Stimulated activated CD8-positive, alpha-beta memory T cell treated with anti-CD3 and anti-CD28 coated beads, Interleukin-4, amount 100 ng/mL, for 4 hours (primary cell): Measurements from ENCODE around the gene CAPS2.

ENCODE experiments used
- DNase-seq, 2 donors: peaks; one replicate each; pipeline ENCODE4 v3.0.0-alpha.2; 2020; ENCODE audit warnings: low read depth in 2 of 2, low spot score in 1 of 2

The CAPS2 gene

DNA sequence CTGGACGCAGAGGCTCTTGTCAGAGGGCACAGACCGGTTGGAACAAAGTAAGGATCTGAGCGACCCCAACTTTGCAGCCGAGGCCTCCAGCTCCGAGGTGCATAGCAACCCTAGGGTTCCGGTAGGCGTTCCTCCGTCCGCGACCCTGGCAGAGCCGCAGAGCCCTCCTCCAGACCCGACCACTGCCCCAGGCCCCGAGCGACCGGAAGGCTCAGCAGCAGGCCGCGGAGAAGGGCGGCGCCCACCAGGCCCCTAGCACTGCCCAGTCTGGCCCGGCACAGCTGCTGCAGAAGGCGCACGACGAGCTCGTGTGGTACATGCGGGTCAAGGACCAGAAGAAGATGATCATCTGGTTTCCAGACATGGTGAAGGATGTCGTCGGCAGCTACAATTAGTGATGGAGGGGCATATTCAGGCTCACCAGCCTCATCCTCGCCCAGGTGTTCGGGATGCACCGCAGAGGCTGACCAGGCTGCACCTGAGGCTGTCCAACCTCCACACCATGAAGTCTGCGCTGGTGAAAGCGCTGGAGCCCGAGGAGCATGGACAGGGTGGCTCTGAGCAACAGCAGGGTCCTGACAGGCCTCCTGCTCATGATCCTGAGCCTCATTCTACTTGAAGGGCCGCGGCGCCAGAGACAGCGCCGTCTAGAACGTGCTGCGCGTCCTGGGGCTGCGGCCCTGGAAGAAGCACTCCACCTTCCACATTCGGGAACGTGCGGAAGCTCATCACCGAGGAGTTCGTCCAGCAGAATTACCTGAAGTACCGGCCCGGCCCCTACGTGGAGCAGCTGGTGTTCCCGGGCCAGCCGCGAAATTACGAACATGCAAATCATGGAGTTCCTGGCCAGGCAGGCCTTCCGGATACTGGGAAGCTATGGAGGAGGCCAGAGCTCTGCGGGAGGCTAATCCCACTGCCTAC lies 24.5 kb downstream of the CAPS2 start:
- DNase-seq, result no peak

- DNase-seq, result no peak
These were observed 27.3 kb downstream of the CAPS2 start for GRCh38 chr12:75302781-75303180.

DNA sequence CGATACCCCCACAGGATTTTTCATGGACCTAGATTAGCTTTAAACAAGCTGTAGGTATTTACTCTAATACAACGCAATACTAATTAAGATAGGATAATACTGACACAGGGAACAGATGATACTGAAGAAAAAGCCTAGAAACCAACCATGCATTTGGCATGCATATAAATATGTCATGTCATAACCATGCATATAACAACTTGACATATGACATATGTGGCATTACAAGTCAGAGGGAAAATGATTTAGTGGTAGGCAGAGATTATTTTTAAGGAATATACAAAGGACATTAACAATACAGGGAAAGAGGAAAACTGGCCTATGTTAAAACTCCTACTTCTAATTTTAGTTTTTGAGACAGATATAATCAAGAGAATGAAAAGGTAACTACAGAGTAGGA lies 27.9 kb downstream of the CAPS2 start:
- DNase-seq, result no peak

DNA sequence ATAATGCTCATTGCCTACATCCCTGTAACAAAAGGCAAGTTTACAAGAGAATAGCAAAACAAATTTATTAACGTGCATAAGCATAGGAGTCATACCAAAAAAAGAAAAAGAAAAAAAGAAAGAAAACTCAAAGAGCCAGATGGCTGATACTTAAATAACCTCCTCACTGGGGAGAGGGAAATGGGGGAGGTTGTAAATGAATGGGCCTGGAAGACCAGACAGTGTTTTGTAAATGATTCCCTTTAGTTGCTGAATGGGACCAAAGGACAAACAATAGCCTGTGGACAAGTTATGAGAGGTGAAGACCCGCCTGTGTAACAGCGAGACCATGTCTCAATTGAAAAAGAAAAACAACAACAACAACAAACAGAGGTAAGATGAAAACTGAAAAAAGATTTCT lies 35.3 kb downstream of the CAPS2 start:
- no peak for DNase-seq

DNA sequence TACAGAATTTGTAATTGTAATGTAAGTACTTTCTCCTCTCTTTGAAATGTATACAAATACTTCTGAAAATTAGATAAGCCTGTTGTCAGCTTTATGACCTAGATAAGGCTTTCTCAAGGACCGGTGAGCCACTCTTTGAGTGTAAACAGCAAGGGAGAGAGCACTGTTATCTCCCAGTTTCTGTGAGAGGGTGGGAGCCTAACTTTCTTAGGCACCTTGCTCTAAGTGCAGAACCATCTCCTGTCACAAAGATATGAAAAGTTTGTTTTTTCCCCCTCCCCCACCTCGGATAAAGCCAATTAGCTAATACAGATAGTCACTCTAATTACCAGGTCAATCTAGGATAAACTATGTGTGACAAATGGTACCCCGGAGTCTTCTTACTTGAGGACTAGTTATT lies 35.8 kb downstream of the CAPS2 start:
- DNase-seq, result no peak

DNA sequence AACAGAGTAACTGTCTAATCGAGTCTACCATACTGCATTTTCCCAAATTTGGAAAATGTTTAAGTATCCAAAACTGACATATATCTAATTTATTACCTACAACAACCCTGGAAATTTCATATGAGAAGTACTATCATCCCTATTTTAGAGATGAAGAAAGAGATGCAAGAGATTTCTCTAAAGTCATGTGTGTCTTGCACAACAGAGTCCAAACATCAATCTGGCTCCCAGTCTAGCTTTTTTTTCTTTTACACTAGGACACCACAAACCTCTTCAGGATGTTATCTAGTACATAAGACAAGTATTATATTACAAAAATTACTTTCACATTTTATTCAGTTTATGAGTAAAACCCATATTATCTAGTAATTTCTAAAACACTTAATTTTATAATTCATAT lies 39.1 kb downstream of the CAPS2 start:
- DNase-seq, result no peak

- DNase-seq, result no peak
These were observed 40.4 kb downstream of the CAPS2 start for GRCh38 chr12:75289753-75290152.

- no peak for DNase-seq
These were observed 41.3 kb downstream of the CAPS2 start for GRCh38 chr12:75288860-75289259.

- no peak for DNase-seq
These were observed 54.4 kb downstream of the CAPS2 start for GRCh38 chr12:75275702-75276101.

DNA sequence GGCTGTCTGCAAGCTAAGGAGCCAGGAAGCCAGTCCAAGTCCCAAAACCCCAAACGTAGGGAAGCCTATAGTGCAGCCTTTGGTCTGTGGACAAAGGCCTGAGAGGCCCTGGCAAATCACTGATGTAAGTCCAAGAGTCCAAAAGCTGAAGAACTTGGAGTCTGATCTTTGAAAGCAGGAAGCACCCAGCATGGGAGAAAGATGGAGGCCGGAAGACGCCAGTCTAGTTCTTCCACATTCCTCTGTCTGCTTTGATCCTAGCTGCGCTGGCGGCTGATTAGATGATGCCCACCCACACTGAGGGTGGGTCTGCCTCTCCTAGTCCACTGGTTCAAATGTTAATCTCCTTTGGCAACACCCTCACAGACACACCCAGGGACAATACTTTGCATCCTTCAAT lies 58.5 kb downstream of the CAPS2 start:
- DNase-seq, result no peak

DNA sequence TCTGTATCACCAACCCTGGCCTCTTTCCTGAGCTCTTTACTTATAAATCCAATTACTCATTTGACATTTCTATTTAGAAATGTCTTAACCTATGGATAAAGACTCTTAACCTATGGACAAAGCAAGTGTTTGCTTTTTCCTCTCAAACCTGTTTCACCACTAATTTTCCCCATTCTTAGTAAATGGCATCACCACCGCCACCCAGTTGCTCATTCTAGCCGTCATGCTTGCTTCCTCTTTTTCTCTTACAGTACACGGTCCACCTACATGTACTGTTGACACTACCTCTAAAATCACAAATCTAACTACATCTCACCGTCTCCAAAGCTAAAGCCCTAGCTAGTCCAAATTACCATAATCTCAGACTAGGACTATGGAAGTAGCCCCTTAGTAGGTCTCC lies 60.0 kb downstream of the CAPS2 start:
- DNase-seq, result no peak

DNA sequence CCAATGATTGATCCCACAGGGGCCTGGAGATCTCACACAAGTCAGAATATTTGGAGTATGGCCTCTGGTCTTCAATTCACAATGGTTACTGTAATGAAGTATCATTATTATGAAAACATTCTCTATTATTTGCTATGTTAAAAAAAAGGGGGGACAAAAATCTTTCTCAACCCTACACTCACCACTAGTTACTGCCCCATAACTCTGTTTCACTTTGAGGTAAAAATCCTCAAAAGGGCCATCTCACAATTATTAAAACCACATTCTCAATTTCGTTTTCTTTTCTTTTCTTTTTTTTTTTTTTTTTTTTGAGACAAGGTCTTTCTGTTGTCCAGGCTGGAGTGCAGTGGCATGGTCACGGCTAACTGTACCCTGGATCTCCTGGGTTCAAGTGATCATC lies 60.9 kb downstream of the CAPS2 start:
- no peak for DNase-seq

DNA sequence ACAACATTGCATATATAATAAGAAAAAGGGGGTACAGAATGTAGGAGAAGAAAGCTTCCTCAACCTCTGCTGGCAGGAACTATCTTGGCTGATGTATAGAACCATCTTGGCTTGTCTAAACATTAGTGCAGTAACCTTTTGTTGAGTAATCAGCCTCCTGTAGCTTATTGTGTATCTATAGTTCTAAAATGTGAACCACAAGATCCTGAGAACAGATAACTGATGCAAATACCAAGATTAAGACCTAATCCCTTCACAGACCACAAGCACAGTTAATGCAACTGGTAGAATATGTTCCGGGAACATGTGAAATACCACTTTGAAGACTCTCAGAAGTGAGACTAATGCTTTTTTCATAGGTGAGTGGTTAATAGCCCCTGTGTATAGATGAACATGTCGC lies 69.8 kb downstream of the CAPS2 start:
- no peak for DNase-seq

GRCh38 chr12:75259143-75259542 lies 71.0 kb downstream of the CAPS2 start:
- DNase-seq, result no peak

DNA sequence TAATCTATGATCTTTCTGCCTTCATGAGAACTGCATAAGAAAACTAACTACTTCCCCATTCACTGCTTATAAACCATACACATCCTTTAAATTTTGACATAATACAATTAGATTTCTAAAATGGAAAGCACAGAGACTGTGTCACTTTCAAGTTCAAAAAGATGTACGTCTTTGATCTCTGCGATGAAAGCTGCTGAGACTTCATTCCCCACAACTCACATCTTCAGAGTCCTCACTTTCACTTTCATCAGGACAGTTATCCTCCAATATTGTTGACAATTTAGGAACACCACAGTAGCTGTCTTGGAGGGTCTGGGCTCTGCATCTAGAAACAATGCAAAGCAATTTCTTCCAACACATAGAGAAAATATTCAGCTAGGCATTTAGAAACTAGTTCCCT lies 72.6 kb downstream of the CAPS2 start:
- no peak for DNase-seq

DNA sequence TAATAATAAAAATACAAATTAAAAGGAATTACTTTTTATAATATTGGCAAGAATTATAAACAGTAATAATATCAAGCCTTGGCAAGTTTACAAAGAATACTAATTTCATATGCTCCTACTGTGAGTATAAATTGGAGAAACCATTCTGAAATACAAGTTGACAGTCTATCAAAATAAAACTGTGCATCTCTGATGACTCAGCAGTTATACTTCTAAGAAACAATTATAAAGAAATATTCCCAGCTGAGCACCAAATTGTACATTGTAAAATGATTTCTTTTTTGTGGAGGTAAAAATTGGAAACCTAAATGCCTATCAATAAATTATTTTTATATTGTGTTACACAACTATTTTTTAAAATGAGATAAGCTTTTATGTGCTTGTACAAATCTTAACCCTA lies 85.0 kb downstream of the CAPS2 start:
- no peak for DNase-seq

DNA sequence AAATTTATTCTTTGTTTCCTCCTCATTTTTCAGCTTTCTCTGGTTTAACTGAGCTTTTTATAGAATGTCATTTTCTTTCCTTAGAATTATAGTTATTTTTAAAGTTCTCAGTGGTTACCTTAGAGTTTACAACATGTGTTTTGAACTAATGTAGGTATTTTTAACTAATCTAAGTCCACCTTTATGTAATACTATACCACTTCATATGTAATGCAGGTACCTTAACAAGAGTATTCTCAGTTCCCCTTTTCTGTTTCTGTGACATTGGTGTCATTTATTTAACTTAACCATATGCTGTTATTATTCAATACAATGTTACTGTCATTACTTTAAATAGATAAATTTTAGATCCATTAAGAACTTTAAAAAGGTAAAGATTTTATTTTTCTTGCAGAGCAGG lies 90.1 kb downstream of the CAPS2 start:
- DNase-seq, result no peak

DNA sequence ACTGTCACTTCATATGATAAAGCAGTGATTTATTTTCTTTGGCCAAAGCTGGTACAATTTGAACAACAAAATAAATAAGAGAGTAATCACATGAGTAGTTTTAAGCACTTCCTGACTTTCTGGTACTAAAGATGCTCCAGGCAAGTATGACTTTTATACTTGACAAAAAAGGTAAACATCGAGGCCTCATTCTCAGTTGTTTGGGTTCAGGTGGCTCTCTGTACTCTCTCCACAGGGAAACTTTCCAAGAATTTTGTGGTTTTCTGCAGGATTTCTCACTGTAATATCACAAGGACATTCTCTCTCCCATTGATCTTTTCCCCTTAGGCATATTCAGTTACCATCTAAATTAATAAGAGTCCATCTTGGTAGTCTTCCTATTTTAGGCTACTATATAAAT lies 93.9 kb downstream of the CAPS2 start:
- no peak for DNase-seq

GRCh38 chr12:75227132-75227531 lies 103.0 kb downstream of the CAPS2 start:
- no peak for DNase-seq
